Measurements from ENCODE around the gene FZD4. TPM values are rescaled to one million over a fixed set of nuclear protein-coding genes. Genes with fewer than 3 reads are reported as not detected.

FZD4 gene
- polyA plus RNA-seq, 3 donors = 0.05 TPM; not detected in 2

- Histone ChIP-seq H3K4me2 (replicated peaks; ENCODE audit: extremely low read depth, low read length, poor library complexity, severe bottlenecking) (no peak overlapping the region), H3K27ac (ENCODE audit: low read depth in 1 of 2, low read length in 2 of 2) (no peak overlapping the region), H4K20me1 (ENCODE audit: insufficient read depth, low read length) (no peaks in the 10 kb centered on the region), H3K9me3 (replicated peaks in 1 of 2; ENCODE audit: control insufficient read depth in 1 of 2, insufficient read depth in 1 of 2, low read length in 2 of 2) (no peaks in the 10 kb centered on the region), H3K4me3 (replicated peaks in 1 of 3; ENCODE audit: low read depth in 2 of 3, low read length in 3 of 3) (no peak overlapping the region), H3K36me3 (replicated peaks in 1 of 2; ENCODE audit: control insufficient read depth in 1 of 2, insufficient read depth in 2 of 2, low read length in 2 of 2) (no peaks in the 10 kb centered on the region), H2AFZ (ENCODE audit: insufficient read depth, low read depth, low read length, poor library complexity, severe bottlenecking) (no peak overlapping the region), H3K9ac (ENCODE audit: insufficient read depth, low read length, poor library complexity, severe bottlenecking) (no peak overlapping the region), H3K79me2 (ENCODE audit: insufficient read depth, low read length) (no peaks in the 10 kb centered on the region), H3K4me1 (ENCODE audit: control insufficient read depth in 1 of 2, insufficient read depth in 2 of 2, low read length in 2 of 2) (peaks cover 12 to 22% of the 10 kb centered on the region in 2 donors), H3K27me3 (ENCODE audit: control insufficient read depth in 2 of 2, insufficient read depth in 2 of 2, low read length in 2 of 2) (peaks cover 35 to 44% of the 10 kb centered on the region in 2 donors)
- no peak overlapping the region for H3K27ac Mint-ChIP-seq
- H3K36me3 Mint-ChIP-seq = peaks cover 0 to 3% of the 10 kb centered on the region in 2 donors
- H3K4me1 Mint-ChIP-seq = peaks cover 20% of the 10 kb centered on the region
- peaks cover 0 to 10% (median 5%) of the 10 kb centered on the region in 7 donors for H3K9me3 Mint-ChIP-seq
- DNase-seq = no peak
- intact Hi-C loops (cut with micrococcal nuclease) = no loop called here
- WGBS (ENCODE audit: insufficient coverage) = 100% methylated on average over 3 of the region's 4 CpGs
- no peak overlapping the region for H3K4me3 Mint-ChIP-seq
- TF ChIP-seq CTCF (IDR thresholded peaks at IDR 0.05) = no peak
- H3K27me3 Mint-ChIP-seq (ENCODE audit: low read depth in 3 of 3) = peaks cover 29 to 60% (median 40%) of the 10 kb centered on the region in 3 donors
These were observed 2.9 kb upstream of the FZD4 start for GRCh38 chr11:86957976-86958646.

- H2AFZ ChIP-seq (ENCODE audit: insufficient read depth, low read depth, low read length, poor library complexity, severe bottlenecking) = no peak overlapping the region
- H3K4me2 ChIP-seq (replicated peaks; ENCODE audit: extremely low read depth, low read length, poor library complexity, severe bottlenecking) = no peak overlapping the region
- peaks cover 0 to 3% of the 10 kb centered on the region in 2 donors for H3K36me3 Mint-ChIP-seq
- peaks cover 20% of the 10 kb centered on the region for H3K4me1 Mint-ChIP-seq
- no peak overlapping the region for H3K4me3 ChIP-seq (replicated peaks in 1 of 3; ENCODE audit: low read depth in 2 of 3, low read length in 3 of 3)
- H3K27me3 ChIP-seq (ENCODE audit: control insufficient read depth in 2 of 2, insufficient read depth in 2 of 2, low read length in 2 of 2) = peaks cover 40 to 47% of the 10 kb centered on the region in 2 donors
- H3K4me3 Mint-ChIP-seq = peak overlapping the region in 1 of 2 donors; percentile 96
- TF ChIP-seq CTCF (IDR thresholded peaks at IDR 0.05) = no peak
- whole genome bisulfite sequencing (ENCODE audit: insufficient coverage) = no CpG with 5 or more reads among the region's 2 CpGs
- no peaks in the 10 kb centered on the region for H3K36me3 ChIP-seq (replicated peaks in 1 of 2; ENCODE audit: control insufficient read depth in 1 of 2, insufficient read depth in 2 of 2, low read length in 2 of 2)
- no peak overlapping the region for H3K9ac ChIP-seq (ENCODE audit: insufficient read depth, low read length, poor library complexity, severe bottlenecking)
- H3K9me3 Mint-ChIP-seq = peaks cover 0 to 10% (median 5%) of the 10 kb centered on the region in 7 donors
- H3K4me1 ChIP-seq (ENCODE audit: control insufficient read depth in 1 of 2, insufficient read depth in 2 of 2, low read length in 2 of 2) = peaks cover 12 to 22% of the 10 kb centered on the region in 2 donors
- no peak overlapping the region for H3K27ac ChIP-seq (ENCODE audit: low read depth in 1 of 2, low read length in 2 of 2)
- no peaks in the 10 kb centered on the region for H3K79me2 ChIP-seq (ENCODE audit: insufficient read depth, low read length)
- H4K20me1 ChIP-seq (ENCODE audit: insufficient read depth, low read length) = no peaks in the 10 kb centered on the region
- H3K27ac Mint-ChIP-seq = no peak overlapping the region
- H3K9me3 ChIP-seq (replicated peaks in 1 of 2; ENCODE audit: control insufficient read depth in 1 of 2, insufficient read depth in 1 of 2, low read length in 2 of 2) = no peaks in the 10 kb centered on the region
- intact Hi-C loops (cut with micrococcal nuclease) = no loop called here
- no peak for DNase-seq
- peaks cover 35 to 68% (median 44%) of the 10 kb centered on the region in 3 donors for H3K27me3 Mint-ChIP-seq (ENCODE audit: low read depth in 3 of 3)
These were observed 1.7 kb upstream of the FZD4 start for GRCh38 chr11:86956905-86957195.
